ENCODE measurements around the gene RGMB. TPM values are rescaled to one million over a fixed set of nuclear protein-coding genes. Genes with fewer than 3 reads are reported as not detected.

RGMB gene
- total RNA-seq, 1 experiment from 2014 or later, result 19.3 TPM

DNA sequence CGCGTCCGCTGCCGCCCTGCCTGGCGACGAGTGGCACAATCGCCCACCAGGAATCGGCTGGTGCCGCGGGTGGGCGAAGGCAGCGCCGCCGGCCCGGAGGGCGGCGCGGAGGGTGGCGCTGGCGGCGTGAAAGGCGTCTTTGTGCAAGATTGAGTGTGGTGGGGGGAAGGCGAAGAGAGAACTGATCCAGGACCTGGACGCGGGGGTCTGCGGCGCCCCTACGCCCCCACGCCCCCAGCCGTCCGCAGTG, 4.6 kb upstream of the RGMB start:
- Mint-ChIP-seq H3K4me3 (peak overlapping the region; percentile 79 to 94), H3K9me3 (no peaks in the 10 kb centered on the region; a peak in 1 of 5 replicates), H3K4me1 (peaks cover 46 to 47% of the 10 kb centered on the region in 2 experiments), H3K27ac (no peak overlapping the region; a peak in 1 of 7 replicates), H3K36me3 (ENCODE audit: insufficient read depth in 1 of 3, low read depth in 3 of 3) (peaks cover 0 to 2% (median 0%) of the 10 kb centered on the region in 3 experiments; a peak in 2 of 7 replicates), H3K27me3 (ENCODE audit: low read depth) (peaks cover 38% of the 10 kb centered on the region)
- Histone ChIP-seq H3K23me2 (ENCODE audit: insufficient read length, low read depth, low read length, poor library complexity, severe bottlenecking) (peaks cover 25% of the 10 kb centered on the region), H2BK120ac (ENCODE audit: low read depth, low read length, poor library complexity, severe bottlenecking) (no peak overlapping the region), H3K14ac (ENCODE audit: insufficient read depth, low read length) (peak overlapping the region; percentile 86), H2BK20ac (ENCODE audit: low read depth, low read length, poor library complexity, severe bottlenecking) (no peak overlapping the region), H2BK12ac (ENCODE audit: insufficient read length, low read depth, low read length) (no peak overlapping the region), H2AFZ (ENCODE audit: low read length) (no peak overlapping the region), H3K9me3 (ENCODE audit: control insufficient read depth, low read depth, low read length) (no peaks in the 10 kb centered on the region), H3K79me2 (ENCODE audit: insufficient read depth, low read length) (no peaks in the 10 kb centered on the region), H3K27me3 (ENCODE audit: insufficient read depth, low read length) (peaks cover 8% of the 10 kb centered on the region; the same call in 1 of the 2 replicates), H3K79me1 (ENCODE audit: insufficient read depth, low read depth, low read length, poor library complexity, severe bottlenecking) (no peaks in the 10 kb centered on the region), H4K5ac (ENCODE audit: insufficient read length, low read depth, low read length) (no peak overlapping the region), H3K9ac (ENCODE audit: extremely low read depth, insufficient read length, low read length) (peak overlapping the region; percentile 14), H4K8ac (replicated peaks; ENCODE audit: insufficient read length, low read depth, low read length) (no peak overlapping the region), H3K56ac (ENCODE audit: insufficient read length, low read depth, low read length) (no peak overlapping the region), H4K20me1 (ENCODE audit: control insufficient read depth, insufficient read depth, insufficient read length) (no peaks in the 10 kb centered on the region), H2AK5ac (ENCODE audit: insufficient read length, low read length) (no peak overlapping the region), H3K23ac (ENCODE audit: insufficient read length, low read depth, low read length) (no peak overlapping the region), H4K91ac (ENCODE audit: insufficient read length, low read depth, low read length) (no peak overlapping the region), H3K4ac (ENCODE audit: low read depth, low read length) (no peak overlapping the region), H3K18ac (ENCODE audit: insufficient read length, low read depth, low read length) (no peak overlapping the region), H3K4me2 (ENCODE audit: insufficient read depth, insufficient read length, low read length) (peak overlapping the region; percentile 92), H3K4me1 (ENCODE audit: insufficient read depth, low read length) (no peaks in the 10 kb centered on the region; the same call in 1 of the 2 replicates), H3K27ac (ENCODE audit: insufficient read length, low read depth, low read length) (no peak overlapping the region), H2BK5ac (ENCODE audit: insufficient read length, low read length) (no peak overlapping the region), H2BK15ac (ENCODE audit: low read depth, low read length) (no peak overlapping the region), H3T11ph (ENCODE audit: low read length) (no peak overlapping the region)
- no CpG with 5 or more reads among the region's 31 CpGs for whole genome bisulfite sequencing (ENCODE audit: extremely low coverage, insufficient read length, low lambda C conversion rate)
- no peak for DNase-seq
- TF ChIP-seq, protein P1, sequence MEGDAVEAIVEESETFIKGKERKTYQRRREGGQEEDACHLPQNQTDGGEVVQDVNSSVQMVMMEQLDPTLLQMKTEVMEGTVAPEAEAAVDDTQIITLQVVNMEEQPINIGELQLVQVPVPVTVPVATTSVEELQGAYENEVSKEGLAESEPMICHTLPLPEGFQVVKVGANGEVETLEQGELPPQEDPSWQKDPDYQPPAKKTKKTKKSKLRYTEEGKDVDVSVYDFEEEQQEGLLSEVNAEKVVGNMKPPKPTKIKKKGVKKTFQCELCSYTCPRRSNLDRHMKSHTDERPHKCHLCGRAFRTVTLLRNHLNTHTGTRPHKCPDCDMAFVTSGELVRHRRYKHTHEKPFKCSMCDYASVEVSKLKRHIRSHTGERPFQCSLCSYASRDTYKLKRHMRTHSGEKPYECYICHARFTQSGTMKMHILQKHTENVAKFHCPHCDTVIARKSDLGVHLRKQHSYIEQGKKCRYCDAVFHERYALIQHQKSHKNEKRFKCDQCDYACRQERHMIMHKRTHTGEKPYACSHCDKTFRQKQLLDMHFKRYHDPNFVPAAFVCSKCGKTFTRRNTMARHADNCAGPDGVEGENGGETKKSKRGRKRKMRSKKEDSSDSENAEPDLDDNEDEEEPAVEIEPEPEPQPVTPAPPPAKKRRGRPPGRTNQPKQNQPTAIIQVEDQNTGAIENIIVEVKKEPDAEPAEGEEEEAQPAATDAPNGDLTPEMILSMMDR (conservative IDR thresholded peaks at IDR 0.05), result no peak
